NCI-H748 treated with DMSO at 0.1 percent for 48 hours (cell line): ENCODE data around the gene ABHD16B.
A peak's percentile ranks its signal among the peaks of the same experiment; 100 is the strongest.
"Not testable (repeated sequence)": the region's sequence is repeated elsewhere in the genome, so short reads cannot be mapped to it uniquely, and the experiment has no call there.

Experiments used
- DNase-seq: peaks from one replicate; lab custom pipeline; 2025; lab: John Stamatoyannopoulos, UW

Gene ABHD16B

DNA sequence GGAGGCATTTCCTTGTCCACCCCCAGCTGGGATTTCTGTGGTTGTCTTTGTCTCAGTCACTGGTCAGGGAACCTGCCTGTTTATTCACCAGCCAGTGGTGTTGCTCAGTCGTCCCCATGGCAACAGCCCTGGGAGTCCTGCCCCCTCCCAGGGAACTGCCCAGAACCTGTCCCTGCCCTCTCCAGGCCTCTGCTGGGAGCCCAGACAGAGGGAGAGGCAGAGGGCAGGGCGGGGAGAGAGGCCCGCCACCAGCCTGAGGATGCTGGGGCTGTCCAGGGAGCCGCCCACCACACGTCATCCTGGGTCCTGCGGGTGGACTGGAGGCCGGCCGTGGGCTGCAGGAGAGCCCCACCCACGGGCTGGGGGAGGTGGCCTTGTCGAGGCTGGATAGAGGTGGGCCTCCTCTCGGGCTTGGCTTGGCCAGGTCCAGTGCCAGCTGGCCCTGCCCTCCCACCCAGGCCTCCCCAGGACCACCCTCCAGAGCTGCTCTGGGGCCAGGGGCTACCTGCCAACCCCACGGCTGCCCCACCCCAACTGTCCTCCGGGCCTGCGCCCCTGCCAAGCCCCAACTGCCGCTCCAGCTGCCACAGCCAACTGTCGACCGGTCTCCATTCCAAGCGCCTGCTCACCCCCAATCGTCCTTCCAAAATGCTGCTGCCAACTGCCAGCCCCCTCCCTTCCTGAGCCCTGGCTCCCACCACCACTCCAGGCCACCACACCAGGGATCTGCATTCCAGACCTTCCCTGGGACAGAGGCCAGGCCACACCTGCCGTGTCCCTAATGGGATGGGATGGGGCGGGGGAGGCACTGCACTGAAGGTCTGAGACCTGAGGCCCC is 26.1 kb upstream of the ABHD16B start:
- peak; percentile 33 for DNase-seq

DNA sequence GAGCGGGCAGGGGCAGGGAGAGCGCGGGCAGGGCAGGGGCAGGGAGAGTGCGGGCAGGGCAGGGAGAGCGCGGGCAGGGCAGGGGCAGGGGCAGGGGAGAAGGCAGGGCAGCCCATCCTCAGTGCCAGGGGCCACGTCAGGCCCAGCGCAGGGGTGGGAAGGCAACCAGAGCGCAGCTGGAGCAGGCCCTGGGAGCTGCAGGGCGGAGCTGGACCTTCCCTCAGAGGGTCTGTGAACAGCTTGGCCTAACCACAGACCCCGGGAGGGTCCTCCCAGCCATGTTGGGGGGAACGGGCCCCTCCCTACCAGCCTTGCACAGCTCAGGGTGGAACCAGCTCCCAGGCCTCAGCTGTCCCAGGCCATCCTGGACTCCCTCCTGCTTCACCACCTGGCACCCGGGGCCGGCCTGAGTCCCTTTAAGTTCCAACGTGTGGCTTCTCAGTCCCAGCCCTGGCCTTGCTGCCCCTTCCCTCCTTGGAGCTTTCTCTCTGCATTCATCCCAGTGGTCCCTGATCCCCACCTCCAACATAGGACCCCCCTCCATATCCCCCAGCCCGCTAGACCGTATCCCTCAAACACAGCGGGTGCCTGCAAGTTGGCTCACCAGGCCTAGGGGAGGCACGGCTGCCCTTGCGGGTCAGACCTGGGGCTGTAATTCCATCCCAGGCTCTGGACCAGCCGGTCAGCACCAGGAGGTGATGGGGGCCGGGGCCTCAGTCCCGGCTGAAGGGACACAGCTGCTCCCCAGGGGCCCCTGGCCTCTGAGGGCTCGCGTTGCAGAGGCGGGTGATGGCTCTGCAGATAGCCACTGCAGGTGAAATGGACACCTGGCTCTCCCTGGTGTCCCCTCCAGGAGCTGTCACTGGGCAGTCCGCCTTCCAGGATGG is 24.6 kb upstream of the ABHD16B start:
- no peak for DNase-seq

- no peak for DNase-seq
These were observed 23.8 kb upstream of the ABHD16B start for GRCh38 chr20:63837479-63837878.

DNA sequence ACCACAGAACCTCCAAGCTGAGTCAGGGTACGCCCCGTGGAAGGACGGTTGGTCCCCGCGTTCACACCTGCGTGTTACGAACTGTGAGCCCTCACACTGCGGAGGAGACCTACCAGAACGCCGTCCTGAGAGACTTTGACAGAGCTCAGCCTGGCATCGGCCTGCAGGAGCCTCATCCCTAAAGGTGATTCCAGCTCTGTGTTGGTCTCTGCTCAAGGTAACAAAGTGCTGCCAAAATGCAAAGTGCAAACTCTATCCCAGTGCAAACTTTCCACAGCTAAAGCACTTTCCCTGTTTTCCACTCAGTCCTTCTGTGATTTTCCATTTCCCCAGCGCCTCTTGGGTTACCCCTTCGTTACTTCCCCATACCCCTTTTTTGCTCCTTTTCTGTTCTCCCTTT is 21.7 kb upstream of the ABHD16B start:
- DNase-seq, result no peak

- no peak for DNase-seq
These were observed 20.9 kb upstream of the ABHD16B start for GRCh38 chr20:63840405-63840828.

GRCh38 chr20:63842258-63842657 is 19.0 kb upstream of the ABHD16B start:
- DNase-seq, result no peak

DNA sequence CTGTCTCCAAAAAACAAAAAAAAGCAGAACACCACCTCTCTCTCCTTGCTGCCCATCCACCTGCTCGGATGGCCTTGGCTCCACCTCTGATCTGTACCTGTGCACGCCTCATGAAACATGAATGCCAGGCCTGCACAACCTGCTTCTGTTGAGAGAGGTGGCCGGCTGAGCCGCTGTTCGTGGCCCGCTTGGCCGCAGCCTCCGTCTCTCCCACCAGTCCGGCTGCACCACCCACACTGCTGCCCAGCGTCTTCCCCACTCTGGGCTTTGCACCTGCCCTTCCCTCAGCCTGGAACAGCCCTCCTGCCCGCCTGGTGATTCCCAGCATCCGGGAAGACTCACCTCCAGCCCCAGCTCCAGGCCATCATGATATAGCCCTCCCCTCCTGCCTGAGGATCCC is 18.1 kb upstream of the ABHD16B start:
- no peak for DNase-seq

DNA sequence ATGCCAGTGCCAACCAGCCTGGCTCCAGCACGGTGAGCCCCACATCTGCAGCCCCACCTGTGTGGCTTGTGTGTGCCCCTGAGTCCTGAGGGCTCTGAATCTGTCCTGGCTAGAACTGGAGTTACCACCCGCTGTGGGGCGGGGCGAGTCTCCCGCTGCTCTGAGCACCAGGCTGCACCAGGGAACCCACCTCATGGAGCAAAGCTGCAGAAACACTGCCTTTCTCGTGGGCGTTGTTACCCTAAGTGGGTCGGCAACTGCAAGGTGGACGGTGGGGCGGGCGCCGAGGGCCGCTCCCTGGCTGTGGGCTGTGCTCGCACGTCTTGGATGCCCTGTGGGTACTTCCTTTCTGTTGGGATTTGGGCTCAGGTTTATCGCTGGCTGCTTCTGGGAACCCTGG is 17.5 kb upstream of the ABHD16B start:
- DNase-seq, result no peak

DNA sequence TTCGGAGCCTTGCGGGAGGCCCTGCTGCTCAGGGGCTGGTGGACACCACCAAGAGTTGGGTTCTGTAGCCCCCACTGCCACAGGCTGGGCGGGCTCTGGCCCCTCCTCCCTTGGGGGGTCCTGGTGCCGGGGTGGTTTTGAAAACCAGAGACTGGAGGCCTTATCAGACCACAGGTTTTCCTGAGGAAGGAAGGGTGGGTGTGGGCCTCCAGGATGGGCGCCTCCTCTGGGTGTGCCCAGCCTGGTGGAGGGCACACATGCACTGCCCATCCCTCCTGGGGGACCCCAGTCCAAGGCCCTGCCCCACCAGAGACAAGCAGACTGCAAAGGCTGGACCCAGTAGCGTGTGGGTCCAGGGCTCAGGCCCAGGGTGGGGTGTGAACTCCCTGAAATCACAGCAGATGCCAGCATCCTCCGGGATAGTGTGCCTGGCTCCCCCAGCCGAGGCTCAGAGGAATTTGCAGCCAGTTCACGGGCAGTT is 16.7 kb upstream of the ABHD16B start:
- DNase-seq, result no peak

- DNase-seq, result no peak
These were observed 15.0 kb upstream of the ABHD16B start for GRCh38 chr20:63846128-63846771.

DNA sequence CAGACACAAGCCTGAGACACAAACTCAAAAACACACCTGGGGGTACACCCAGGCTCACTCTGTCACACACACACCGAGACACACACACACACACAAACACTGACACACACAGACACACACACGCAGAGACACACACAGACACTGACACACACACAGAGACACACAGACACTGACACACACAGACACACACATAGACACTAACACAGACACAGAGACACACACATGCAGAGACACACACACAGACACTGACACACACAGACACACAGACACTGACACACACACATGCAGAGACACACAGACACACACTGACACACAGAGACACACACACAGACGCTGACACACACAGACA is 14.4 kb upstream of the ABHD16B start:
- DNase-seq, result no peak

- no peak for DNase-seq
These were observed 13.9 kb upstream of the ABHD16B start for GRCh38 chr20:63847237-63848002.

DNA sequence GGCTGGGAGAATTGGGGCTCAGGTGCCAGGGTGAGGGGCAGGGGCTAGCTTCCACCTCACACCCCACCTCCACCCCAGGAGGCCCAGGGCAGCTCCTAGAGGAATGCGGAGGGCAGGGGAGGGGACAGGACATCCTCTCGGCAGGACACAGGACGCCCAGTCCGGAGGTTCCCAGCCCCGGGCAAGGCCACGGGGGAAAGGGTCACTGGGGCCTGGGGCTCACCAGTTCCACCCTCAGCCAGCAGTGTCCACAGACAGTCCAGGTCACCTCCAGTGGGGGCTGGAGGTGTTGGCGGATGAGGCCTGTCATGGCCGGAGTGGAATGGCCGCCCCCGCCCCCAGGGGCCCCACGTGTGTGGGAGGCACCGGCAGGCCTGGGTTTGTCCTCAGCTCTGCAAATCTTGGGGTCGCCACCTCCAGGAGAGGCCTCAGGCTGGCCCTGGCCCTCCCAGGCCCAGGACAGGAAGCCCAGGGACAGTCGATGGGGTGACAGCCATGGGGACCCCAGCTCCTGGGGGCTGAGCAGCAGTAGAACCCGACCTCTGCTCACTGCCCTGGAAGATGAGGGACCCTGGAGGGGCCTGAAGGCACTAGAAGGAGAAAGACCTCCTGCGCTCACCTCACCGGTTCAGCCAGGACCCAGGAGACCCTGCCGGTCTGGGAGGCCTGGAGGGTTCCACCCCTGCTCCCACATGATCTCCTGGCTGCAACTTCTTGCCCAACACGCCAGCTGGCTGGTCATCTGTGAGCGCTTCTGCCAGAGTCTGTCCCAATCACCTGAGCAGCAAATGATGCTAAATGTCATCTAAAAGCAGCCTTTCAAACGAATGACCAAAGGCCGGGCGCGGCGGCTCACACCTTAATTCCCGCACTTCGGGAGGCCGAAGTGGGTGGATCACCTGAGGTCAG is 13.0 kb upstream of the ABHD16B start:
- no peak for DNase-seq

DNA sequence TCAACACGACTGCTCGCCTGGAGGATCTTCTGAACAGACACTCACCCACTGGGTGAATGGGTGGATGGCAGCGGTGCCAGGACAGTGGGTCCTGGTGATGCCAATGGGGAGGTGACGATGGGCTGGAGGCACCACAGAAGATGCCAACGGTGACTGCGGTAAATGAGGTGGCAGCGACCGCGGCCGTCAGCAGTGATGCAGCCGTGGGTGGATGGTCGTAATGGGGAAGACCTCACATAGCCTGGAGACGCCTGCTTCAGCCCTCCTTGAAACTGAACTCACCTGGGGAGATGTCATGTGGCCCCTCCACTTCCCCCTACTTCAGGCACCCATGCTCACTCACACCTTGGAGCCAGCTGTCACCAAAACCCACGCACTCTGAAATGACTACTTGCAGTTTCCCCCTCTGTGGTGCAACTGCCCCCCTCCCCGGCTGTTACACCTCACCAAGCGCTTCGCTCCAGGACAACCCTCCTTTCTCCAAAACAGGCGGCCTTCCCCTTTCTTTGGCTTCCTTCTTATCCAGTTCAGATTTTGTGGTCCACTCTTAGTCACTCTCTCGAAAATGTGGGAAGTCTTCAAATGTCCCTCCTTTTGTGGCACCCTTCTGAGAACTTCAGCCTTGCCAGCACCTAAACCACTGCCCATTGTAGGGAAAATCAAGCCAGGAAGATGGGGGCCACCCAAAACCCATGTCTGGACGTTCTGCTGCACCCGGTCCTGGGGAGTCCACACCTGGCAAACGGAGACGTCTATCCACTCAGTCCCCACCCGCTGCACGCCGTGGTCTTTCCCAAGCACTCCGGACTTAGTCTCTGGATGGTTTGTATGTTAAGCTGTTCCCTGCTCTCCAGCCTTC is 10.4 kb upstream of the ABHD16B start:
- no peak for DNase-seq

DNA sequence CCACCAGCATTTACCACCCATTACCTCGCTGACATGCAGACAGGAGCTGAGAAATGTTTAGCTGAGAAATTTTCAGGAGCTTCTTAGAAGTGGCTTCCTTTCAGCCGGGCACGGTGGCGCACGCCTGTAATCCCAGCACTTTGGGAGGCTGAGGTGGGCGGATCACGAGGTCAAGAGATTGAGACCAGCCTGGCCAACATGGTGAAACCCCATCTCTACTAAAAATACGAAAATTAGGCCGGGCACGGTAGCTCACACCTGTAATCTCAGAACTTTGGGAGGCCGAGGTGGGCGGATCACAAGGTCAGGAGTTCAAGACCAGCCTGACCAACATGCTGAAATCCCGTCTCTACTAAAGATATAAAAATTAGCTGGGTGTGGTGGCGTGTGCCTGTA is 9.8 kb upstream of the ABHD16B start:
- DNase-seq, result not testable (repeated sequence)

- DNase-seq, result not testable (repeated sequence)
These were observed 7.6 kb upstream of the ABHD16B start for GRCh38 chr20:63853733-63854068.

- DNase-seq, result no peak
These were observed 7.1 kb upstream of the ABHD16B start for GRCh38 chr20:63854069-63854765.

DNA sequence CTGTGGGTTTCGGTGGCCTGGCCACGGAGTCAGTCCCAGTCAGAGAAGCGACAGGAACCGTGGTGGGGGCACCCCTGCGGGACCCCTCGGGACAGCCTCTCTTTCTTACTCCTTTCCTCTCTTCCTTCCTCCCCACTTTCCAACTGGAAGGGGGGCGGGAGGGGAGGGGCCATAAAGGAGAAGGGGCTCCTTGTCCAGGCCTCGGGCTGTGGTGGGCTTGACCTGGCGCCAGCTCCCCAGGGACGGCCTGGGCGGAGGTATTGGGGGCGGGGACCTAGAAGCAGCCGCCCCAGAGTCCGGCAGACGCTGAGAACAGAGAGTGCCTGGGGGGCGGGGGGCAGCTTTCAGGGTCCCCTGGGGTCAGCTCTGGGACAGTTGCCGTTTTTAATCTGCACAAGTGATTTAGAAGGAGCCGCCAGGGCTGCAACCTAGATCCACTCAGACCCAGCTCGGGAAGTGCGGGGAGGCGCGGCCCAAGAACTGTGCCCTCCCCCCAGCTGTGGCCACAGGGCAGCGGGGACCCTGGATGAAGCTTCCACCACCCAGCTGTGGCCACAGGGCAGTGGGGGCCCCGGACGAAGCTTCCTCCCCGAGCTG is 6.4 kb upstream of the ABHD16B start:
- DNase-seq, result no peak
